Activated T-cell treated with anti-CD3 and anti-CD28 coated beads, Interleukin-2, amount 50 U/mL, for 72 hours (primary cell): Measurements from ENCODE around the gene RGMA. TPM values are rescaled to one million over a fixed set of nuclear protein-coding genes. Genes with fewer than 3 reads are reported as not detected.
A peak's percentile ranks its signal among the peaks of the same experiment; 100 is the strongest.

Experiments used
- ATAC-seq, 2 donors: fragments of 150-1000 bp; cut with Tn5 transposase; replicated peaks in 1 of 2; 2 replicates each; pipeline ENCODE4 v1.10.0; 2021; ENCODE audit warnings: moderate library complexity in 2 of 2, mild to moderate bottlenecking in 1 of 2
- DNase-seq, 2 donors: peaks; one replicate each; pipeline ENCODE4 v3.0.0; 2021 to 2022; ENCODE audit warnings: mixed read lengths in 1 of 2
- H3K27ac Mint-ChIP-seq: one replicate; pipeline ENCODE4 v1.8.0; 2022; ENCODE audit warnings: mild to moderate bottlenecking, moderate library complexity, mixed read lengths
- H3K27me3 Mint-ChIP-seq: one replicate; pipeline ENCODE4 v1.8.0; 2022; ENCODE audit warnings: low read depth, mixed read lengths
- H3K36me3 Mint-ChIP-seq, 2 donors: one replicate each; pipeline ENCODE4 v1.8.0; 2022; ENCODE audit warnings: mixed read lengths in 2 of 2, mild to moderate bottlenecking in 1 of 2; ENCODE audit not compliant: insufficient read depth in 2 of 2
- H3K4me1 Mint-ChIP-seq: one replicate; pipeline ENCODE4 v1.8.0; 2022; ENCODE audit warnings: low read depth, mixed read lengths
- H3K4me3 Mint-ChIP-seq, 2 donors: one replicate each; pipeline ENCODE4 v1.8.0; 2022; ENCODE audit warnings: mild to moderate bottlenecking in 2 of 2, mixed read lengths in 2 of 2, moderate library complexity in 2 of 2
- H3K9me3 Mint-ChIP-seq, 2 donors: one replicate each; pipeline ENCODE4 v1.8.0; 2022; ENCODE audit warnings: mixed read lengths in 2 of 2
- total RNA-seq, 2 donors: library from RNA; stranded (reverse); gene quantifications; one replicate each; pipeline ENCODE4 v1.2.3, GENCODE V29; 2022

Gene RGMA
- total RNA-seq, 2 donors from 2014 or later, result 0.53 to 1.7 TPM

GRCh38 chr15:93017526-93017925 is 71.5 kb downstream of the RGMA start:
- Mint-ChIP-seq H3K27me3 (no peaks in the 10 kb centered on the region), H3K9me3 (no peaks in the 10 kb centered on the region), H3K27ac (no peak overlapping the region), H3K36me3 (peaks cover 38 to 78% of the 10 kb centered on the region in 2 donors), H3K4me1 (peaks cover 67% of the 10 kb centered on the region), H3K4me3 (no peak overlapping the region)
- ATAC-seq, result no peak
- no peak for DNase-seq

GRCh38 chr15:93012786-93013185 is 76.2 kb downstream of the RGMA start:
- peaks cover 25% of the 10 kb centered on the region for H3K4me1 Mint-ChIP-seq
- H3K4me3 Mint-ChIP-seq, result no peak overlapping the region
- no peak for ATAC-seq
- no peak for DNase-seq
- H3K9me3 Mint-ChIP-seq, result no peaks in the 10 kb centered on the region
- H3K27ac Mint-ChIP-seq, result peak overlapping the region; percentile 71
- no peaks in the 10 kb centered on the region for H3K27me3 Mint-ChIP-seq
- peaks cover 30 to 64% of the 10 kb centered on the region in 2 donors for H3K36me3 Mint-ChIP-seq

GRCh38 chr15:93007994-93008393 is 81.0 kb downstream of the RGMA start:
- DNase-seq (no peak), ATAC-seq (no peak)
- Mint-ChIP-seq H3K4me3 (no peak overlapping the region), H3K27me3 (no peaks in the 10 kb centered on the region), H3K27ac (peak overlapping the region; percentile 61), H3K36me3 (peaks cover 20 to 54% of the 10 kb centered on the region in 2 donors), H3K9me3 (no peaks in the 10 kb centered on the region), H3K4me1 (peaks cover 5% of the 10 kb centered on the region)

- Mint-ChIP-seq H3K4me3 (no peak overlapping the region), H3K4me1 (peaks cover 5% of the 10 kb centered on the region), H3K27me3 (no peaks in the 10 kb centered on the region), H3K27ac (peak overlapping the region; percentile 34), H3K36me3 (peaks cover 30 to 57% of the 10 kb centered on the region in 2 donors), H3K9me3 (no peaks in the 10 kb centered on the region)
- ATAC-seq (peak in 1 of 2 donors; percentile 32), DNase-seq (no peak)
These were observed 83.9 kb downstream of the RGMA start for GRCh38 chr15:93005133-93005532.

- no peak overlapping the region for H3K4me3 Mint-ChIP-seq
- no peaks in the 10 kb centered on the region for H3K4me1 Mint-ChIP-seq
- H3K36me3 Mint-ChIP-seq, result peaks cover 30 to 64% of the 10 kb centered on the region in 2 donors
- DNase-seq (no peak), ATAC-seq (no peak)
- no peaks in the 10 kb centered on the region for H3K27me3 Mint-ChIP-seq
- H3K27ac Mint-ChIP-seq, result peak overlapping the region; percentile 54
- no peaks in the 10 kb centered on the region for H3K9me3 Mint-ChIP-seq
These were observed 87.1 kb downstream of the RGMA start for GRCh38 chr15:93001881-93002280.

GRCh38 chr15:93001156-93001555 is 87.9 kb downstream of the RGMA start:
- H3K4me1 Mint-ChIP-seq, result no peaks in the 10 kb centered on the region
- no peak for DNase-seq
- no peaks in the 10 kb centered on the region for H3K27me3 Mint-ChIP-seq
- no peaks in the 10 kb centered on the region for H3K9me3 Mint-ChIP-seq
- H3K36me3 Mint-ChIP-seq, result peaks cover 32 to 71% of the 10 kb centered on the region in 2 donors
- no peak overlapping the region for H3K4me3 Mint-ChIP-seq
- H3K27ac Mint-ChIP-seq, result no peak overlapping the region
- ATAC-seq, result no peak

- DNase-seq (no peak), ATAC-seq (no peak)
- peaks cover 35 to 67% of the 10 kb centered on the region in 2 donors for H3K36me3 Mint-ChIP-seq
- H3K9me3 Mint-ChIP-seq, result no peaks in the 10 kb centered on the region
- no peak overlapping the region for H3K27ac Mint-ChIP-seq
- no peak overlapping the region for H3K4me3 Mint-ChIP-seq
- H3K4me1 Mint-ChIP-seq, result no peaks in the 10 kb centered on the region
- no peaks in the 10 kb centered on the region for H3K27me3 Mint-ChIP-seq
These were observed 91.2 kb downstream of the RGMA start for GRCh38 chr15:92997821-92998220.

- ATAC-seq, result no peak
- H3K27me3 Mint-ChIP-seq, result no peaks in the 10 kb centered on the region
- peaks cover 4% of the 10 kb centered on the region for H3K4me1 Mint-ChIP-seq
These were observed 96.3 kb downstream of the RGMA start for GRCh38 chr15:92992720-92993119.

GRCh38 chr15:92990031-92990430 is 99.0 kb downstream of the RGMA start:
- Mint-ChIP-seq H3K27me3 (no peaks in the 10 kb centered on the region), H3K27ac (peak overlapping the region; percentile 74), H3K36me3 (peaks cover 31 to 48% of the 10 kb centered on the region in 2 donors), H3K9me3 (no peaks in the 10 kb centered on the region), H3K4me1 (peaks cover 4% of the 10 kb centered on the region), H3K4me3 (no peak overlapping the region)
- DNase-seq (no peak), ATAC-seq (no peak)

More at GRCh38 chr15:92992720-92993119, 96.3 kb downstream of the RGMA start:
- Mint-ChIP-seq H3K9me3 (no peaks in the 10 kb centered on the region), H3K4me3 (no peak overlapping the region), H3K27ac (peak overlapping the region; percentile 45), H3K36me3 (peaks cover 33 to 61% of the 10 kb centered on the region in 2 donors)
- DNase-seq, result no peak

GRCh38 chr15:92989470-92989869 is 99.5 kb downstream of the RGMA start:
- Mint-ChIP-seq H3K36me3 (peaks cover 31 to 48% of the 10 kb centered on the region in 2 donors), H3K4me3 (no peak overlapping the region), H3K9me3 (no peaks in the 10 kb centered on the region), H3K4me1 (peaks cover 4% of the 10 kb centered on the region), H3K27me3 (no peaks in the 10 kb centered on the region), H3K27ac (no peak overlapping the region)
- no peak for DNase-seq
- no peak for ATAC-seq

Other genes with a start within 250 kb of the RGMA start
- 100 to 1,000 TPM; 208 to 246 TPM for gene CHD2, start 188.9 kb downstream of the RGMA start, total RNA-seq